T1000 (cell line): ENCODE data around the gene LIX1.
"Not testable (repeated sequence)": the region's sequence is repeated elsewhere in the genome, so short reads cannot be mapped to it uniquely, and the experiment has no call there.

ENCODE experiments used
- DNase-seq: peaks from one replicate; lab custom pipeline; 2025; ENCODE audit warnings: mixed read lengths; lab: John Stamatoyannopoulos, UW

LIX1 gene

DNA sequence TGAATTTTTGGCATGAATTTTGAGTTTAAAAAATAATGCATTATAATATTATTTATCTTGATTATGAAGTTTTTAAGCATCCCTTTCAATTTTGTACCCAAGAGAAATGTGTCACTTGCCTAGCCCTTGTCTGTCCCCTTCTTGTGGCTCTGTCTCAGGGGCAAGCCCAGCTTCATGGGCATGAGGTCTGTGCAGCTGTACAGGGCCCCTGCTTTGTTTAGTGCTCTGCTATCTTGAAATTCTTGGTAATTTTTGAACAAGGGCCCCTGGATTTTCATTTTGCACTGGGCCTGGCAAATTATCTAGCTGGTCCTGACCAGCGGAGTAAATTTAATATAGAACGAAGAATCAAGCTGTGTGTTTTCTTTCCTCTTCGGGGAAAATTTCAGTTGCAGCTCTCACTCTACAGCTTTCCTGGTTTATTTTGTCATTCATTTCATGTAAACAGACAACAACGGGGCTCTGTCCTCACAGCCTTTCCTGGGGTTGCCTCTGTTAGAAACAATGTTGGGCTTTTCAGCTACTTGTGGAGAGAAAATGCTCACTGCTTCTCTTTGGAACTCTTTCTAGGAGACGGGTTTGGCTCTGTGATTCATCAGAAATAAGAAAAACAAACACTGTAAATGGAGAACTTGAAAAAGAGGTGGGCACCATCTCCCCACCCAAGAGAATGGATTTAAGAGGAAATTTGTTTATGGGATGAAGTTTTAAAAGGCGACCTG is 41.1 kb downstream of the LIX1 start:
- DNase-seq = no peak

DNA sequence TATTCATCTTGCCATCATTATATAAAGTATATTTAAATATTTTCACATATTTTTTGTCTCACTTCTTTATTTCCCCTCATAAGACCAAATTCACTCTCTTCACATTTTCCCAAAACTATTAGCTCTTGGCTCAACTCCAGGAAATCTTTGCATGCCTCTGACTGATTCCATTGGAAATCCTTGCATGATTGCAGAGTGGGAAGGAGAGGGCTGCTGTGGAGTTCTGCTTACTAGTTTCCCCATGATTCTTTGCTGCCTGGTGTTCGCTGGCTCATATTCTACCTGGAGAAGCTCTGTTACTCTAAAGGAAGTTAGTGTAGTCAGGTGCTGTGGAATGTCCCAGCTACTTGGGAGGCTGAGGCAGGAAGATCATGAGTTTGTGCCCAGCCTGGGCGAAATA is 41.9 kb downstream of the LIX1 start:
- DNase-seq = no peak

DNA sequence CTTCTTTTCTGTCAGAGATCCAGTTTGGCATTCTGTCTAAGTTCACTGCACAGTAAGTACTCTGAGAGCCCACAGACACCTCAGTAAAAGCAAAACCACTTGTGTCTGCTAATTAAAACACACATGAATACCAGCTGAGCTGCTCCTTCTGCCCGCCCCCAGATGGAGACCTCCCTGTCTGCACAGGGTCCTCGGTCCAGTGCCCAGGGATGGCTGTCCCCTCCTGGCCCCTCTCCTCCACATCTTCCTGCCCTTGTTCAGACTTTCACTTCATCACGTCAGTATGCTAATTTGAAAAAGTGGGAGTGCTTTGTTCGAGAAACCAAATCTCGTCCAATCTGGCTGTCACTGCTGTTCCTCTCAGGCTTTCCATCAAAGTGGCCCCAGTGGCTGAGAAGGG is 43.5 kb downstream of the LIX1 start:
- DNase-seq = no peak

DNA sequence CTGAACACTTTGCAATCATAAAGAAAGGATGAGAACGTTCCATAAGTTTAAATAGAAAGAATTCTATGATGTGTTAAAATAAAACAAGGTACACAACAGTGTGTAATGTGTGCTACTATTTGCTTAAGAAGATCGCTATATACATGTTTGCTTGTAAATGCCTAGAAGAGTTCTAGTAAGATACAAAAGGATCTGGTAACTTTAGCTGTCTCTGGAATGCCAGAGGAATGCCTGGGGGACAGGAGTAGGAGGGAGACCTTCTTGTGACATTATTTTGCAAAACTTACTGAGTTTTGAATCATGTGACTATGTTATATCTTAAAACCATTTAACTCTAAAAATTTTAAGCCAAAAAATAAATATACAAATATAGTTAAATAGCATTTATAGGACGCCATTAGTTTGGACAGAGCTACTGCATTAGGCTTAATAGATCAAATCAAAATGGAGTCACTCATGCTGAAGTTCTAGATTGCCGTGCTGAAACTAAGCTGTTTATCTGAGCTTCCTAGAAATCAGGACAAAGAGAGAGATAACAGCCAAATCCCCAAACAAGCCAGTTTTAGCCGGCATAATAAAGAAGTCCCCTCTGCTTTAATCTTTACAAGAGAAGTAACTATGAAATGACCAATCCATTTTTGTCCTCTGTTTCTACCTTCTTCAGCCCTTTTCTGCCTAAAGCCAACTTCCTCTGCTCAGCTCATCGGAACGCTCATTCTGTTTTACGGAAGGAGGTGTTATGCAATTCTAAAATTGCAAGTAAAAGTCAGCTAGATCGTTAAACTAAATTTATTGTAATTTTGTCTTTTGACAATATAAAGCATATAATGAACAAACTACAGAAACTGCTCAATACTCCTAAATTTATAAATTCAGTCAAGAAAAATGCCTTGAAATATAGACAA is 44.8 kb downstream of the LIX1 start:
- DNase-seq = no peak

DNA sequence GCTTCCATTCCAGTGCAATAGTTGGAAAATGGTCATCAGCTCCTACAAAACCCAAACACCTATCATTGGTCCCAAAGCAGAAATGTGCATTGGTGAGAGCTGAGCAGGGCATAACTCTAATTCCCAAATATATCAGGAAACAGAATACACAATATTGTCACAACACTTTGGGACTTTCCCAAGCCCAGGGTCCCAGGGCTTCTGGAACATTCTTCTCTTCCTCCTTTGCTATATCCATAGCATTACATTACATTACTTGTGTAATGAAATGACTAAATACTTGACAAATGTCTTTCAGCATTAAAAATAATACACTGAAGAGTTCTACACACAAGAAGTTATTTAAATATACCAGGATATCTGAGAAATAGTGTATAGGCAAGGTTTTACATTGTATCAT is 45.6 kb downstream of the LIX1 start:
- DNase-seq = no peak

DNA sequence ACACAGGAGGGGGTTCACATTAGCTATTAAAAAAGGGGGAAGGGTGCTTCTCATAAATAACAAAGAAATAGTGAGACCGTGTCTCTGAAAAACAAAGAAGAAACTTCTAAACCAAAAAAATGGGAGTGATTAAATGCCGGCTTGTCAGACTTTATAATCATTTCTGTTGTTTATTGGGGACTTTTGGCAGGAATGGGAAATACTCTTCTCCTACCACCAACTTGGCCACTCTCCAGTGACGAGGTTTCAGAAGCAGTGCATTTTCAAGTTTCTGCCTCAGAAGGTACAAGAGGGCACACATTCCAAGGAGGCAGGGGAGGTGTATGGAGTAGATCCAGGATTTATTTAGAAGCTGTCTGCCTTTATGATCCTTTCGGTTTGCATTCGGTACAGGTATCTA is 46.2 kb downstream of the LIX1 start:
- DNase-seq = no peak

DNA sequence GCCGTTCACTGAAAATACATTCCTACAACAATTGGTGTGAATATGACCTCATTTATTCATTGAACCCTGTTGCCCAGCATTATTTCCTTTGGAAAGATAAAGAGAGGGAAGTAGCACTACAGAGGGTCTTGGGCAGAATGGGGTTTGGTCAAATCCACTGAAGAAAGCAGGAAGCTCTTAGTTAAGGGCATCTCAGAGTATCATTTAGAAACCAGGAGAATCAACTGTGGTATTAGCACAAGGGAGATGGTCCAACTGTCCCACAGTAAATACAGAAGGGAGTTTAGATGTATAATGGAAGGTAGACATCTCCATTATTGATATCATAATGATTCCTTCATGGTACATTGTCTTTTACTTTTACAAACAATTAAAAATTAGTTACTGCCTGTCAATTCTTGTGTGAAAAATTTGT is 47.1 kb downstream of the LIX1 start:
- DNase-seq = no peak

DNA sequence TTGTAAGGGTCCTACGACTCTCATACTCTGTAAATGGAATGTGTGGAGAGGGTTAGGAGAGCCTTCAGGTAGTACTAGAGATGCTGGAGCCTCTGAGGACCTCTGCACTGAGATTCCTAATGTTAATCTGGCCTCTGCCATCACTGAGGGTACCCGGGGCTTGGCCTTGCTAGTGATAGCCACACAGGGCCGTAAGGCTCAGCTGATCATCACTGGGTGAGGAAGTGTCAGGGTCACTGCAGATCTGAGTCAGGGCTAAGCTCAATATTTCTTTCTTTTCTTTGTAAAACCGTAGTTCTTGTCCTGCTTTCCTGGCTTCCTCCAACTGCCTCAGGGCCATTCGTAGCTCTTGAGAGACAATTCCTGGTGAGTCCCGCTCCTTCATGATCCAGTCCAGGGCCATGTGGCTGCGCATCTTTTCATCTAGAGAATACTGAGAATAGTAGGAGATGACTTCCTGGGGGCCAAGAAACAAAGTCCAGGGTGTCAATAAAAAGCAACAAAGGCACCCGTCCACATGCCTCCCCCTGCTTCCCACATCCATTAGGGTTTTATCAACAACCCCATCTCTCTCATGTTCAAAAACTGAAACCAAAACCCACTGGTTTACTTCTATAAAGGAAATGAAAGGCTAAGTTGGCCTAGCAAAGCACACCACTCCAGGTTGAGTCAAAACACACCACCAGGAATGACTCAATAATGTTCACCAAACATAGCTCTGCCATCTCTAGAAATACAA is 47.7 kb downstream of the LIX1 start:
- DNase-seq = no peak

DNA sequence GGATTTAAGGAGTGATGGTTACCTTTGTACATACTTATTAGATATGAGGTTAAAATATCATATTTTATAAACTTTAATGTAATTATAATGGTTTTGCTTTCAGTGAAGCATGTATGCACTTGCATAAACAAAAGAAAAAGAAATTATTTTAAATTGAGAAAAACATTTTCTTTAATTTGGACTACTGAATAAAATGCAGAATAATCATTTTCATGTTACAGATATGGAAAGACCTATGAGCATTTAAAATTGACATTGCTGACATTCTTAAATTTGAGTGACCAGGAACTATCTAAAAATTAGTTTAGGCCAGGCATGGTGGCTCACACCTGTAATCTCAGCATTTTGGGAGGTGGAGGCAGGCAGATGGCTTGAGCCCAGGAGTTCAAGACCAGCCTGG is 49.2 kb downstream of the LIX1 start:
- no peak for DNase-seq

DNA sequence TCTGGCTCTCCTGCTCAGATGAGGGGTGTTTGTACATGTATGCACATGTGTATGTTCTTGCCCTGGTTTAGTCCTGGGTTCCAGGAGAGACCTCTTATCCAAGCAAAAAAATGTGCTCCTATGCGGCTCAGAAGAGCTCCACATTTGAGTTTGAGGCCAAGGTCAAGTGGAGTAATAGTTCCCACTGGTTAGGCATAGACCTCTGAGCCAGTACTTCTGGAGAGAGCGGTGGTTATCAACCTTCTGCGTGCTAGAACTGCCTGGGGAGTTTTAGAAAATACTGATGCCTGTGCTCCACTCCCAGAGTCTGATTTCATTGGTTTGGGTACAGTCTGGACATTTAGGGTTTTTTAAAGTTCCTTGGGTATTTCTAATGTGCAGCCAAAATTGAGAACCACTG is 51.5 kb downstream of the LIX1 start:
- no peak for DNase-seq

DNA sequence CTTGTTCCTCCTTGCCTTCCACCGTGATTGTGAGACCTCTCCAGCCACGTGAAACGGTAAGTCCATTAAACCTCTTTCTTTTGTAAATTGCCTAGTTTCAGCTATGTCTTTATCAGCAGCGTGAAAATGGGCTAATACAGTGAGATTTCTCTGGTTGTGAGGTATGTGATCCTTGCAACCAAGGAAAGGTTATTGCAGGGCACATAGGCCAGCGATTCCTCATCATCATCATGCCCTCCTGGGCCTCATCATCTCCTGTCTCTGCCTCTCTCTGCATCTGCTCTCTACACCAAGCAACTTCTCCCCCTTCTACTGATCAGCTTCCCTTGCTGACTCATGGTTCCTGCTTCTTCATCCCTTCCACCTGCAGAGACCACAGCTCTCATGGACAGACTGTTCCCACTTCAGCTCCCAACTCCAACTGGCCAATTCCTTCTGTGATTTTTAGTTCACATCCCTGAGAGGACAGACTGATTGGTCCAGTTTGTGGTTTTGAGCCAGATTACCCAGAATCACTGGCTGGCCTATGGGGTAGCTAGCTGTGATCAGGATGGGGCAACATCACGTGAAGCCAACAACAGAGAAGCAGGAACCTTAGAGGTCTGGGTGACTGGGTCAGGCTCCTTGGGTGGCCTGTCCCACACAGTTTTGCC is 53.1 kb downstream of the LIX1 start:
- no peak for DNase-seq

DNA sequence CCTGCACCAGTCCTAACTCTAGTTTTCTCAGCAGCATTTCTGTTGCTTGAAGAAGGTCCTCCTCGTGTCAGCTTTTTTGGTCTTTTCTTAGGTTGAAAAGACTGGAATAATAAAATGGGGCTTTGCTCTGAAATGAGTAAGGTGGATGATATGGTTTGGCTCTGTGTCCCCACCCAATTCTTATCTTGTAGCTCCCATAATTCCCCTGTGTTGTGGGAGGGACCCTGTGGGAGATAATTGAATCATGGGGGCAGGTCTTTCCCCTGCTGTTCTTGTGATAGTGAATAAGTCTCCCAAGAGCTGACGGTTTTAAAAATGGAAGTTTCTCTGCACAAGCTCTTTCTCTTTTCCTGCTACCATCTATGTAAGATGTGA is 53.6 kb downstream of the LIX1 start:
- DNase-seq = no peak

DNA sequence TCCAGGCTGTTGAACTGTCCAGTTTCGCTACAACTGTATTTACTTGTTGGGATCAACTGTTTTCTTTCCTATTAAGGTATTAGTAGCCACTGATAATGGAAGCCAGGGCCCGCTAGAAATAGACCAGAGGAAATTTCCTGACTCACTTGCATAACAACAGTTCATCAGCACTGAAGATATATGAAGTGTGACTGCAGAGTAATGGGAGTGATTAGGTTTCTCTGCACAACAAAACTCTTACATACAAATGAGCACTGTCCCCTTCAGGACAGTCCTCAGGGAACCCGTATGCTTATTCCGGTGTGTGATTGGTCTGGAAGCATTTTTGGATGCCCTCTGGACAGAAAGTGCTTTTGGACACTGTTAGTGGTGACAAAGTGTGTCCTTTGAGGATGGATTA is 55.3 kb downstream of the LIX1 start:
- DNase-seq = no peak

DNA sequence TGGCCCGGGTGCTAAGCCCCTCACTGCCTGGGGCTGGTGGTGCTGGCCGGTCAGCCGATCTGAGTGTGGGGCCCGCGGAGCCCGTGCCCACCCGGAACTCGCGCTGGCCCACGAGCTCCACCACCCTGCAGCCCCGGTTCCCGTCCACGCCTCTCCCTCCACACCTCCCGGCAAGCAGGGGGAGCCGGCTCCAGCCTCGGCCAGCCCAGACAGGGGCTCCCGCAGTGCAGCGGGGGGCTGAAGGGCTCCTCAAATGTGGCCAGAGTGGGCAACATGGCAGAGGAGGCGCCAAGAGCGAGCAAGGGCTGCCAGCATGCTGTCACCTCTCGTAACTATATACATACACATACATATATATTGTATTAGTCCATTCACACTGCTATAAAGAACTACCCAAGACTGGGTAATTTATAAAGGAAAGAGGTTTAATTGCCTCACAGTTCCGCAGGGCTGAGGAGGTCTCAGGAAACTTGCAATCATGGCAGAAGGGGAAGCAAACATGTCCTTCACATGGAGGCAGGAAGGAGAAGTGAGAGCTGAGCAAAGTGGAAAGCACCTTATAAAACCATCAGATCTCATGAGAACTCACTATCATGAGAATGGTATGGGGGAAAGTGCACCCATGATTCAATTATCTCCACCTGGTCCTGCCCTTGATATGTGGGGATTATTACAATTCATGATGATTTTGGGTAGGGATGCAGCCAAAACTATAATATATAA is 56.8 kb downstream of the LIX1 start:
- DNase-seq = no peak

DNA sequence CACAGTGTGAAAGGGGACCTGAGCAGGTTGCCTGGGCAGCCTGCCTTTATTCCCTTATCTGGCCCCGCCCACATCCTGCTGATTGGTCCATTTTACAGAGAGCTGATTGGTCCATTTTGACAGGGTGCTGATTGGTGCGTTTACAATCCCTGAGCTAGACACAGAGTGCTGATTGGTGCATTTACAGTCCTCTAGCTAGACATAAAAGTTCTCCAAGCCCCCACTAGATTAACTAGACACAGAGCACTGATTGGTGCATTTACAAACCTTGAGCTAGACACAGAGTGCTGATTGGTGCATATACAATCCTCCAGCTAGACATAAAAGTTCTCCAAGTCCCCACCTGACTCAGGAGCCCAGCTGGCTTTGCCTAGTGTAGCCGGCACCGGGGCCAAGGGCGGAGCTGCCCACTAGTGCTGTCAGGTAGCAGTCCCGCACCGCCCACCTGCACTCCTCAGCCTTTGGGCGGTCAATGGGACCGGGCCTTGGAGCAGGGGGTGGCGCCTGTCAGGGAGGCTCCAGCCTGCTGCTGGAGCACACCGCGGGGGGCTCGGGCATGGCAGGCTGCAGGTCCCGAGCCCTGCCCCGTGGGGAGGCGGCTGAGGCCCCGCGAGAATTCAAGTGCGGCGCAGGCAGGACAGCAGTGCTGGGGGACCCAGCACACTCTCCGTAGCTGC is 57.5 kb downstream of the LIX1 start:
- DNase-seq = not testable (repeated sequence)

DNA sequence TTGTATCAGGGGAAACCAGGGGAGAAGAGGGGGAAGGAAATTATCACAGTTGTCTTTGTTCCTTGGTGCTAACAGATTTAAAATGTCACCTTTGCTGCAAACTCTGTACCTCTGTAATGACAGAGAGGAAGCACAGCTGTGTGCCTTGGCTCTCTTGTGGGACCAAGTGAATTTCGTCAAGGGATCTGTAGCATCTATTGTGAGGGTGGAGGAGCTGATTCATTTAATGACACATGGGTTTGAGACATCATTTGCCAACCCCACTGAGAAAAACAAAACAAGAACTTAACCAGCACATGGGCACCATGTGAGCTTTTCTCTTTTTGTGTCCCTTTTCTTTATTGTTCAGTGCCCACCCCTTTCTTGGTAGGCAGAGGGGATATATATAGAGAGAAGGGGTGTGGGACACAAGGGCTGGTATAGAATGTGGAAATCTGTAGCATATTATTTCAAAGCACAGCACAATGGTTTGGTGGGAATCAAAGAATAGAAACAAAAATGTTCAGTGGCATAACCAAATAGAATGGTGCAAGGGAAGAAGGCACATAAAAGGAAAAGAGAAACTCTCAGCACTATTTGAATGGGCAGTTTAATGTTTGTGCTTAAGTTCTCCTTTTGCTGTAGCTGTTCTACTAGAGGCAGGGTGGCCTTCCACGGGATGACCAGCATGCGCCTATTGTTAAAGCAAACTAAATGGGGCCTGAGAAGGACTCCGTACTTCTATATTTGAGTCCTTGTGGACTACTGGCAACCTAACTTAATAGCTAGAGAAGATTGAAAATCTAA is 63.3 kb downstream of the LIX1 start:
- no peak for DNase-seq

DNA sequence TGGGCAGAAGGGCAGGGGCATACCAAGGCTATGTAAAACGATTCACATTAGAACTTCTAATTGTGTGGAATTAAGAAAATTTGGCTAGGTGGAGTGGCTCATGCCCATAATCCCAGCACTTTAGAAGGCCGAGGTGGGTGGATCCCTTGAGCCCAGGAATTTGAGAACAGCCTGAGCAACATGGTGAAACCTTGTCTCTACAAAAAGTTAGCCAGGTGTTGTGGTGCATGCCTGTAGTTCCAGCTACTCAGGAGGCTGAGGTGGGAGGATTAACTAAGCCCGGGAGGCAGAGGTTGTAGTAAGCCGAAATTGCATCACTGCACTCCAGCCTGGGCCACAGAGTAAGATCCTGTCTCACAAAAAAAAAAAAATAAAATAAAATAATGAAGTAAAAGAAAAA is 65.2 kb downstream of the LIX1 start:
- no peak for DNase-seq

DNA sequence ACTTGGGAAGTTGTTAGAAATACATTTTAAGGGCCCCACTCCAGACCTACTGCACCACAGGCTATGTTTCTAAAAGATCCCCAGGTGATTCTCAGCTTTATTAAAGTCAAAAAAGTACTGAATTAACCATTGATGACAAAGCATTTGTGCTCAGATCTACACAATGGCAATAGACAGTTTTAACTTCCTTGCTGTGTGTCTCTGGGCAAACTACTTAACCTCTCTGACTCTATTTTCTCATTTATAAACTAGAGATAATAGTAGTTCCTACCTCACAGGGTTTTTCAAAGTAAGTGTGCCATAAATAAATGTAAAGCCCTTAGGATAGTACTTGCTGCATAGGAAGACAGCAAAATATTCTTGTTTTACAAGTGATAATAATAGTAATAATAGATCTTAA is 66.3 kb downstream of the LIX1 start:
- no peak for DNase-seq

DNA sequence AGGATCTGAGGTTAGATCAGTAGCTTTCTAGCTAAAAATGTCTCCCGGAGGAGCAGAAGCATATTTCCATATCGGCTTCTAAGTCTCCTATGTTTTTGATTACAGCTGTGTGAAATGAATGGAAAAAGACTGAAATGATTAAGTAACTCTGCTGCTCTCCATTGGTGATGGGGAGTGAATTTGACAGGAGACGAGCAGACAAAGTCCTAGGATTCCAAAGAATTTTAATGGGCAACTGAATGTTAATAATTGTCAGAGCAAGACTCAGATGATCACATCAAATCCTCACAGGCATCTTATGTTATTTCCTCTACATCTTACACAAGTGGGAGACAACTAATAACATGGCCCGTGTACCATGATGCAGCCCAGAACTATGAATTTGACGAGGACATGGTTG is 66.8 kb downstream of the LIX1 start:
- DNase-seq = no peak

DNA sequence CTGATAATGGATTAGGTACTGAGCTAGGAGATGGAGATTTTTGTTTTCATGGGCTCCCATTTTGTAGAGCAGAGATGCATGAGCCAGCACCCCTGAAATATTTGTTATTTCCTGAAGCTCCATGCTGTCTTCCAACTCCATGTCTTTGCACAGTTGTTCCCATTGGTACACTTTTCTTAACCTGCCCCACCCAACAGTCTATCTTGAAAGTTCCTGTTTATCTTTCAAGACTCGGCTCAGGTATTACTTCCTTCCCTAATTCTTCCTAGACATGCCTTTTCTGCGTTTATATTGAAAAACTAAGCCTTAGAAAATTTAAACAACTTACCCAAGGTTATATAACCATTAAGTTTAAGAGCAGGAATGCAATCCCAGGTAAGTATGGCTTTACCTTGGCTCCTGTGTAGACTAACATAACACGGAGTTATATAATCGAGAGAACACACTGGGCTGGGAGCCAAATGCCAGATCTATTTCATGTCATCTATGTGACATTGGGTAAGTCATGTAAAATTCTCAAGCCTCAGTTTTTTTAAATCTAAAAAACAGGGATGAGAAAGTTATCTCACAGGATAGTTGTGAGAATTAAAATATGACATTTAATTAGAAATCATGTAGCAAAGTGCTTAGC is 67.4 kb downstream of the LIX1 start:
- no peak for DNase-seq
